GM18870 (cell line): ENCODE data around the gene RAB34.

ENCODE experiments used
- ATAC-seq: cut with Tn5 transposase; IDR thresholded peaks from one replicate; pipeline ENCODE4 v1.9.1; 2021; ENCODE audit warnings: moderate library complexity; ENCODE audit not compliant: unreplicated experiment

RAB34 gene

DNA sequence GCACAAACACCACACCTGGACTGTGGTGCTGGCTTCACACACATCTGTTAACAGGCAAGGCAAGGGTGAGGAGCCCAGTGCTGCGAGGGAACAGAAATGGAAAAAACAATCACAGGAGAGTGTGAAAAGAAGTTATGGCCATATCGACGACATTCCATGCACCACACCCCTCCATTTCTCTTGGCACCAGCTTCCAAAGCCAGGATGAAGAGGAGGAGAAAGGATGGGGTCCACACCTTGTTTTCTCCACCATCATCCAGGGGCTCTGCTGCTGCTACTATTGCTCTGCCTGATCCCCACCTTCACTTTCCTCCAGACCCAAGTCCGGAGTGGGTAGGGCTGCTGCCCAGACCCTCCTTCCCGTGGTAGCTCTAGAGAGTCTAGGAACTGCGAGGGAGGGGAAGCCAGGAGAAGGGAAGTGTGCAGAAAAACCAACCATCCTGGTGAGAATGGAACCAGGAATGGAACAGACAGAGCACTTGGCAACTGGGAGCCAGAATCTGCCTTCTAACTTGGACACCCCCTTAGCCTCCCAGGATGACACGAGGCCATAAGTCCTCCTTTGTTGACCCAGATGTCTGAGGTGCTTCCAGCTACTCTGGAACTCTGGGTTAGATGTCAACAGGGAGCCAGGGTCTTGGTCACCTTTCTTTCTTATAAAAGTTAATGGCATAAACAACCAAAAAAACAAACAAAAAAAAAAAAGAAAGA lies 4.8 kb downstream of the RAB34 start:
- ATAC-seq: no peak

DNA sequence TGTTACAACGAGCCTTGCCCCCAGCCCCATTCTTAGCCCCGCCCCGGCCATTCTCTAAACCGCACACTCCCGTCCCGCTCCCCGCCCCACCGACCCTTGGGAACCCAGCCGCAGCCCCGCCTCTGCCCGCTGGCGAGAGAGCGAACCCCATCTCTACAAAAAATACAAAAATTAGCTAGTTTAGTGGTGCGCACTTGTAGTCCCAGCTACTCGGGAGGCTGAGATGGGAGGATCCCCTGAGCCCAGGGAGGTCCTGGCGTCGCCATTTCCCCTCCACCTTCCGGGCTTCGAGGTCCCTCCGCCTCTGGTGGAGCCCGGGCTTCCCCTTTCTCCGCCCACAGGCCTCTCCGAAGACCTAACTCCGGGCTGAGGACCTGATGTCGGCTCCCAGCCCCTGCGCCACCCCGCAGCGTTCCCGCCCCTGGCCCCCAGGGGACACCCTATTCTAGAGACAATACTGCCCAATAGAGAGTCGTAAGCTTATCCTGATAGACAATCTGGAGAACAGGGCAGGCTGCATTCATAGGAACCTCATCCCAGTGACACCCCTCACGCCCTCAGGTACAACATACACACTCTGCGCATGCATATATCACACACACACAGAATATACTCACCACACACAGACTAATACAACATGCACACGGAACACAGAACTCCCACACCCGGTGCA lies 5.5 kb downstream of the RAB34 start:
- no peak for ATAC-seq

DNA sequence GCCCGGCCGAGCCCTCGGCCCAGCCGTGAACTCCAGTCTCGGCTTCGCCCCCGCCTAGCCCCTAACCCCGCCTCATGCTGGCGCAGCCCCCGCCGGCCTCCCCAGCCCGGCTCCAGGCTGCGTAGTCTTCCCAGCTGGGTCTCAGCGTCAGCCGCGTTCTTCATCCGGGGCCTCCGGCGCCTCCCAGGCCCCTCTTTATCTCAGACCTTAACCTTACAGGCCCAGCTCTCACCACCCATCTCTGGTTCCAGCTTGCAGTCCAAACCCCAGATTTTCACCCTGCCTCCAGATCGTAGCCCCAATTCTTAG lies 6.0 kb downstream of the RAB34 start, which contains the start of gene PROCA1:
TSS of gene PROCA1 (minus strand) at position 166 of the 309 bp plus-strand sequence. CDS start 228 bp downstream, outside the sequence.
- ATAC-seq: no peak

DNA sequence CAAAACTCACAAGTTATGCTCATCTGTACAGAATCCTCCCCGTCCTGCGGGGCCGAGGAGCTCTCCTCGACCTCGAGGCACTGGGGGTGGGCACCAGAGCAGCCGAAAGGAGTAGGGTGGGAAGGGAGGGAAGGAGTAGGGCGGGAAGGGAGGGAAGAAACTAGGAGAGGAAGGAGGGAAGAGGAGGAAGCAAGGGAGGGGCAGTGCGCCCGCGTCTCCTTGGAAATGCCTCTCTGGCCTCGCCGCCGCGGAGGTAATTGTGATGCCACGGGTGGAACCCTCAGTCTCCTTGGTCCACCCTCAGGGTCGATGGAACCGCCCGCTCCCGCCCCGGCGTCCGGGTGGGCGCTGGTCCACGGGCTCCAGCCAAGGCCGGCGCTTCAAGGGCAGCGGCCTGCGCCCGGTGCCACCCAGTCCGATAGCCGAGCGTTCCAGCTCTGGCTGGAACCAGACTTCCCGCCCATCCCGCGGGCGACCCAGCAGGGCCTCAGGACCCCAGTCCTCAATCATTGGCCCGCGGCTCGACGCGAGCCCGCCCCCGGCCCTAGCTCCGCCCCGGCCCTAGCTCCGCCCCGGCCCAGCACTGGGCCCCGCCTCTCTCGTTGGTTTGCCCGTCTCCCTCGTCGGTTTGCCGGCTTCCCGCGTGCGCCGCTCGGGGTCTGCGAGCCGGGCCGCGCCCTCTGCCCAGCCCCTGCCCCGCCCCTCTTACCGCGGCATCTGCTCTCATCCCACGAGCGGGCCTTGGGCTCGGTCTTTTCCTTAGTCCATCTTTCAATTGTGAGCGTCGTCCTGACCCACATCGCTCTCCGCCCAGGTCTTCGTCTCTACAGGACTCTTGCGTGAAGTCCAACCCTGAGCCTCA lies 6.6 kb downstream of the RAB34 start:
- peak; percentile 46 for ATAC-seq

DNA sequence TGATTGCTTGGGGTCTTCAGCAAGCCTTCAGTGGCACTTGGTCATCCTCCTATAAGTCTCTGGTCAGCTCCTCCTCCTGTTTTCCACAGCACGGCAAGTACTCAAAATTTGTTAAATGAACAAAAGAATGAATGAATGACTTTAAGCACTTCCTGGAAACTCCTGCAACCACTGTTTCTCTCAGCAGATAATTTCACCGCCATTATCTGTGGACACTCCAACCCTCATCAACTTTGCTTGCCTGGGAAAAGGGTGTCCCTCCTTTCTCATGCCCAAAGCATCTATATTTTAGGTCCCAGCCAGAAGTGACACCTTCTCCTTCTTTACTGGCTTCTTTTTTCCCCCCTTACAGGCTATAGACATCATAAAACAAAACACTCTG lies 10.3 kb downstream of the RAB34 start:
- no peak for ATAC-seq

DNA sequence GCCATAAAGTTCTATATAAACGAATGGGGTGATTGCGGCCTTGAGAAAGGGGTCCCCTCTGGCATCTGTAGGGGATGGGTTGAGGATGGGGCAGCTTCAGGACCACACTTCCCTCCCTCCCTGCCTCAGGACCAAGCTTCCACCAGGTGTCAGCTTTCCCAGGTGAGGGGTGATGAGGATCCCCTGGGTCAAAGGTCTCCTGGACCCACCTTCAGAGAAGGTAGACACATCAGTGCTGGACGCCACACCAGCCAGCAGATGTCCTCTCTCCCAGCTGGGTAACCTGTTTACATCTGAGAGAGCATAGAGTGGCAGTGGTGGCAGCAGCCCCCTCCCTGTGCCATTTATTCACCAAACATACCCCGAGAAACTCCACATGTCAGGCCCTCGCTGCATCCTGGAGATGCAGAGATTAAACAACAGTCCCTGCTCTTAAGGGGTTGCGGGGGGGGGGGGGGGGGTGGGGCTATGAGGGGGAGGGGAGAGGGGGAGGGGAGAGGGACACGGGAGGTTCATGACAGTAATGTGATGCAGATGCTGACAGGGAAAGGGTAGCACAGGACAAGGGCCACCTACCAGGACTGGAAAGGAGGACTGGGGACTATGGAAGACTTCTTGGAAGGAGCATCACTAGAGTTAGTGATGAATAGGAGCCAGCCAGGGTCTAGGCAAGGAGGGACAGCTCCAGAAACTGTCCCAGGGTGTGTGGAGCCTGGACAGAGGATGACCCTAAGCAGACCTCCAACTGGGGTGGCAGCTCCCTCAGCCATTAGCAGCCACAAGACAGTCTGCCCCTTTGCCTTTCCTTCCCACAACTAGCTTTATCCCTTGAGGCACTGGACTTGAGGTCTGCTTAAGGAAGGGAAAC lies 11.0 kb downstream of the RAB34 start:
- no peak for ATAC-seq

DNA sequence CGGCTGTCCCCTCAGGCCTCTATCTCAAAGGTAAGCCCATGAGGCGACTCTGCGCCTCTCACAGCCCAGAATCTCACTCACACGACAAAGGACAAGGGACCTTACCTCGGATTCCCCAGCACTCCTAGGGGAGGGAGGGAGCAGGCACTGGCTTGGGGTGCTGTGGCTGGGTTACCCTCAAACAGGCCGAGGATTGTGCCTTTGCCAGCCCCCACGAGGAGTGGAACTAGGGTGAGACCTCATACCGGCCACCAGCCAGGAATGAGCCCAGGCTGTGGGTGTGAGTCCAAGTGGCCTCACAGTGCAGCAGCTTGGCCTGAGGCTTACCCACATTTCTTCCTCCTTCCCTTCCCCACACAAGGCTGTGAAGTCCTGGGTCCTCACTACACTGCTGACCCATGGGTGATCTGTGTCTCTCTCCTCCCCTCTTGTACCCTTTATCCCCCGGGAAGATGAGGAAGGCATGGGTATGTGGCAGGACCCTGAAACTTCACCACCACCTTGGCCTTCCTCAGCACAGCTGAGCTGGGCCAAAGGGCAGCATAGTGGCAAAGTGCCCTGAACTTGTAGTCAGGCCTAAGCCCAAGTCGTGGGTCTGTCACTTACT lies 11.8 kb downstream of the RAB34 start:
- ATAC-seq: no peak

DNA sequence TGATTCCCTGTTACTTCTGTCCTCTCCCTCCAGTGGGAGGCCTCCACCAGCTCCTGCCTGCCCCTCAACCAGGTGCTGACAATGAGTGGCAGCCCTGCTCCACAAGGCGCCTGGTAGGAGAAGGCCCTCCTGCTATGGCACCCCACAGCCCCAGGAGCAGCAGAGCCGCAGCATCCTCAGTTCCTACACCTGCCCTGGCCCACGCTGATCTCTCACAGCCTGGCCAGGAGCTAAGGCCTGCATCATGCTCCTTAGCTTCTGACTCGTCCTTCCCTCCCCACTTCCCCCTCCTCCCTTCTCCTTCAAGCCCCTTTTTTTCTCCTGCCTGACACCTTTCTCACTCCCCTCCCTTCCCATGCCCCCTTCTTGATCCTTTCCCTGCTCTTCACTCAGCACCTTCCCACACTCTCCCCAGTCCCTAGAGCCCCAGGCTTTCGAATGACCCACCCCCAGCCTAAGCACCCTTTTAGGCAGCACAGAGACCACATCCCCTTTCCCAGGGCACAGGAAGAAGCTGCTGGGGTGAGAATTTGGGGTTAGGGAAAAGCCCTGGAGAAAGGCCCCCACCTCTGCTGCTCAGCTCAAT lies 12.5 kb downstream of the RAB34 start:
- ATAC-seq: no peak

DNA sequence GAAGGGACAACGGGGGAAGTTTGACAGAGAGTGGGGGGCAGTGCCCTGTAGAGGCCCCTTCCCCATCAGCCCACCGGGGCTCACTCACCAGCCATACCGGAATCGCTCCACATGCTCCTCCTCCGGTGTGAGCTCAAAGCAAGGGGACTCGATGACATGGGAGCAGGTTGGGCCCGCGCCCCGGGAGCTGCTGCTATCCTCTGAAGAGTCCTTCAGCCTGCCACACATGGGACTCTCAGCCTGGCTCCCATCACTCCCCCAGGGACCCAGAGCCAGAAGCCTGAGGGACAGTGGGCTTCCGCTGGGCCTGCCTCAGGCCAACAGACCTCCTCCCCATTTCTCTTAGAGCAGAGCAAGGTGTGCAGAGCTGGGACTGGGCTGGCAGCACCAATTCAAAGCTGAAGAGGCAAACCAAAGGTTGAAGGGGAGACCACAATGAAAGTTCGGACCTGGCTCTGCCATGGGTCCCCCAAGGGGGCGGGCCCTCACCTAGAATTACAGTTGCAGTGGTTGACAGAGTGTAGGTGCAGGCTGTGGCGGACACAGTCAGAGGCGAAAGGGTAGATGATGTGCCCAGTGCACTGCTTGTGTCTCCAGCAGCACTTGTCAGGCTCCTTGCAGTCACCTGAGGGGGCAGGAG lies 13.3 kb downstream of the RAB34 start:
- ATAC-seq: no peak

DNA sequence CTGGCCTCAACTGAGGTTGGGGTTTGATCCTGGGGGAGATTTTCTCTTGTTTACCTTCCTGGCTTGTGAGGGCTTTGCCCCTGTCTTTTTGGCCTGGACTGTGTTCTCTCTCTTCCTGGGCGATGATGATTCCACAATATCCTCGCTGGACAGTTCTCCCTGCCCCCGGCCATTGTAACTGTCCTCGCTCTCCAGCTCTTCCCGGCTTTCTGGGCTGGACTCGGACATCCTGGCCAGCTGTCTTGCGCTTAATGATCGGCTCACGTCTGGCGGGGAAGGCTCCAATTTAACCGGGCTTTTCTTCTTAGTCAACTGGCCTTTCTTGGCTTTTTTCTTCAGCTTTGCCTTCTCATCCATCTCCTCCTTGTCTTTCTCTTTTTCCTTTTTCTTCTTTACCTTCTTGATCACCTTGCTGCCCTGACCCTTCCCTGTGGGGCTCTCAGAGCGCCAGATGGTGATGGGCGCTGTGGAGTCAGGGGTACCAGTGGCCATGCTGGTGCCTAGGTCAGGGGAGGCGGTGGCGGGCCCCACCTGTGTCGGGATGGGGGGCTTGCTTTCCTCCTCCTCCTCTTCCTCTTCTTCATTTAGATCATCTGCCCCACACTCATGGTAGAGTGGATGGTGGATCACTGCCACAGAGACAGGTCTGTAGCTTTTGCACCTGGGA lies 14.0 kb downstream of the RAB34 start:
- ATAC-seq: no peak

DNA sequence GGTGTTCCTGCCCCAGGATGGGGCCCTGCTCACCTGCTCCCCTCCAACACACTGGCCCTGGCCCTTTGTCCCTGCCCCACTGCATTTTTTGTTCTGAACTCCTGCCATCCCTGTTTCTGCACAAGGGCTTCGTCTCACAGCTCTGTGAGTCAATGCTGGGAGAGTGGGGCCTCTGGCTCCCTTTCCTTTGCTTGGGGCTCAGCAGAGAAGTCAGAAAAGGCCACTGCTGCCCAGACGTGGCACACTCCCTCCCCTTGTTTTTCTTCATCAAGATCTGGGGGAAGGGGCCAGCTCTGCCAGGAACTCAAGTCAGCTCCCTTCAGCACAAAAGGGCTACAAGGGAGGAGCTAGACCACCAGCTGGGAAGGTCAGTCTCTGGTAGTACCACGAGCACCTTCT lies 14.9 kb downstream of the RAB34 start:
- no peak for ATAC-seq

DNA sequence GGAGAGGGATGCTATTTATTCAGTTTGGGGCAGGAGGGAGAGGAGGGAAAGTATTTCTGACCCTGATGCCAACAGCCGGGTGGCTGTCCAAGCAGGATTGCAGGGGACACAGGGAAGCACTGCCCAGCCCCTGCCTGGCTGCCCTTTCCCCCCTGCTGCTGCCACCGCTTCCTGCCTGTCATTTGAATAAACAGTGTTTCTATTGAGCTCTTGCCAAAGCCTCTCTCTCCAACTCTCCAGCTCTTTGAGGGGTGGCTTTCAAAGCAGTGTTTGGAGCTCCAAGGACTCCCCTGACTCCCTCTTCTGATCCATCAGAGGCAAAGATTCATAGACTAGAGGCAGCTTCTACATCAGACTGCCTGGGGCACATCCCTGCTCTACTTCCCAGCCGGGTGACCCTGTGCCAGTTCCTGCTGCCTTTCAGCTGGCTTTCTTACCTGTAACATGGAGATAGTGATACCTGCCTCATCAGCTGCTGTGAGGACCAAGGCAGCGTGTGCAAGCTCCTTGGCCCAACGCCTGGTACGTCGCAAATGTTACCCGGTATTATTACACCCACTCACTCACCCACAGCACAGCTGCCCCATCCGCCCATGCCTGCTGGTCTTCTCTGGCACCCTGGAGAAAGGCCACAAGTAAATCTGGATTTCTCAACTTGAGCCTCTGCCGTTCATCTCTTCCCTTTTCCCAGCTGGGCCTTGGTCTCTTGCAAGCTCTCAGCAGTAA lies 15.5 kb downstream of the RAB34 start:
- no peak for ATAC-seq

DNA sequence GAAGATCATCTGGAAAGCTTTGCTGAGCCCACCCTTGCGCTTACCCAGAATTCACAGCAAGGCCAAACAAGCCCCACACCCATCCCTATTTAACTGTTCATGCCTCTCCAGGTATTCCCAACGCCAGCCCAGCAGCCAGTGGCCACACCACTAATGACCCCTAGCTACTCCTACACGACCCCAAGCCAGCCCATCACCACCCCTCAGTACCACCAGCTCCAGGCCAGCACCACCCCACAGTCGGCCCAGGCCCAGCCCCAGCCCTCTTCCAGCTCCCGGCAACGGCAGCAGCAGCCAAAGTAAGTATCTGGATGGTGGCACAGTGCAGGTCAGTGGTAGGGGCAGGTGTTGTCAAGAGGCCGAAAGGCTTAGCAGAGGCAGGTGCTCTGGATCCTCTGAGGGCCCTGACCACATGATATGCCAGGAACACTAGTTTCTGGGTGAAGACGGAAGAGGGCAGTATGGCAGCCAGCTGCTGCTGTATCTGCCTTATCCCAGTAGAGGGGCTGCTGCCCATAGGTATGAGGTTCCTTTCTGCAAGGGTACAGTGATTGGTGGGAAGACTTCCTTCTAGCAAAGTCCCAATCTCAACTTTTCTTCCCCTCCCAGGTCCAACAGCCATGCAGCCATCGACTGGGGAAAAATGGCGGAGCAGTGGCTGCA lies 16.7 kb downstream of the RAB34 start:
- ATAC-seq: no peak

DNA sequence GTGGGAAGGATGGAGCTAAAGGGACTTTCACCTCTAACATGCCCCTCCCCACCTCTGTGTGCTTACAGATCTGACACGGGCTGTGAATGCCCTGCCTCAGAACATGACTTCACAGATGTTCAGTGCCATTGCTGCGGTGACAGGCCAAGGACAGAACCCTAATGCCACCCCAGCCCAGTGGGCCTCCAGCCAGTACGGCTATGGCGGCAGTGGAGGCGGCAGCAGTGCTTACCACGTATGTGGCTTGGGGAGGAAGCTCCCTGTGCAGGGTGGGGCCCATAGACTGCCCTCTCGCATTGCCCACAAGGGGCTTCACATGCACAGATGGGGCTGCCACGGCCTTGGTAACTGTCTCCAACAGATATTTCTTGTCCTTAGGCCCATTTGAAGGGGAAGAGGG lies 17.4 kb downstream of the RAB34 start:
- no peak for ATAC-seq

DNA sequence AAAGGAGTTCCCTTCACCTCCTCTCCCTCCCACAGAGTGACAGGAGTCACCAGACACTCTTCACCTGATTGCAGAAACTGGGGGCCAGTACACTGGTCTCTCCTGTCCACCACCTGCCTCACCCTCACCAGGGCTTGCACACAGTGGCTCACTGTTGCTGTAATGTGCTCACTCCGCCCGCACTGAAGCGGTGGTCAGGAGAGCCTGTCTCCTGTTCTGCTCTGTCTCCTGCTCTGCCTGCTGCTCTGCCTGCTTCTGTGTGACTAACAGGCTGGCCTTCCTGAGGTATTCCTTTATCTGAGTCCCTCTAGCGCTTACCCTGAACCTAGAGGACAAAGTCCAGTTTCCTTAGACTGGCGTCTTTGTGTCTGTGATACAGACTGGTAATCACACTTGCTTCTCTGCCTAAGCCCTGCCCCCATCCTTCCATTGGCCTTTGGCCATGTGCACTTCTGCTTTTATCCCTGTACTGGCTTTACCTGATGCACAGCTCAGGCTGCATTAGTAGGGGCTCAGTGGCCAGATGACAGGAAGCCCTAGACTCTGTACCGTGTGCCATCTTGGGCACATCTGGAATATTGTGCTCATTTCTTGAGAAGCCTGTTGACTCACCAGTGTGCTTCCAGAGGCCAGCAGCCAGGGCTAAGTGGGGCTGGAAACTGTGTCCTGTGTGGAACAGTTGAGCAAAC lies 19.3 kb downstream of the RAB34 start:
- ATAC-seq: no peak

DNA sequence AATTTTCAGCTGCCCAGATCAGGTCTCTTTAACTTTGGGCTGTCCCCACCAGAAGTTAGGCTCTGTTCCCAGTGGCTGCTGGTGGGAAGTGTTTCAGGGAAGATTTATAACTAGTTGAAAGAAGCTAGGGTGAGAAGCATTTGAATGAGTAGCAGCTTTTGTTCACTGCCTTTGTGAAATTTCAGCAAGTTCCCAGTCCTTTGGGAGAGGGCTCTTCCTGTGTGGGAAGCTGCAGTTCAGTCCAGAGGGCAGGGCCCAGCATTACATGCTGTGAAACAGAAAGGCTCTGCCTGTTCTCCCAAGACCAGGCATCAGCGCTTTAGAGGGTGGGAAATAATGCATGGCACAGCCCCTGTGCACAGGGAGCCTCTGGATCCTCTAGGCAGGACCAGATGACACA lies 23.8 kb downstream of the RAB34 start:
- ATAC-seq: no peak

DNA sequence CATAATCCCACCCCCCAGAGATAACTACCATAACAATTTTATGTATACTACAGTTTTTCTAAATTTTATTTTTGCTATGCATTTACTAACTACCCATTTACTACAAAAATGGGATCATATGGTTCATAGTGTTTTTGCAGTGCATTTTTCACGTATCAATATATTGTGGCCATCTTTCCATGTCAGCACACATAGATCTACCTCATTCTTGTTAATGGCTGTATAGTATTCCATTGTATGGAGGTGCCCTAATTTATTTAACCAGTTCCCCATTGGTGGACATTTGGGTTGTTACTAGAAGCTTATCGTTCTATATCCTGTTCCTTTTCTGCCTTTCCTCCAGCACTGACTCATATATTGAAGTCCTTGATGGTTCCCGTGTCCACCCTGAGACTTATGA lies 28.7 kb downstream of the RAB34 start:
- no peak for ATAC-seq
